ENCODE measurements around the gene CSRP3.
A peak's percentile ranks its signal among the peaks of the same experiment; 100 is the strongest.

The CSRP3 gene

GRCh38 chr11:19225123-19225522 is 23.3 kb upstream of the CSRP3 start:
- no peak for DNase-seq

GRCh38 chr11:19220903-19221724 is 19.3 kb upstream of the CSRP3 start:
- DNase-seq = no peak

GRCh38 chr11:19218786-19219460 is 17.1 kb upstream of the CSRP3 start:
- DNase-seq = no peak

- DNase-seq = no peak
Observed at GRCh38 chr11:19218216-19218615, 16.4 kb upstream of the CSRP3 start.

GRCh38 chr11:19216709-19217374 is 15.1 kb upstream of the CSRP3 start:
- no peak for DNase-seq

GRCh38 chr11:19216021-19216420 is 14.2 kb upstream of the CSRP3 start:
- DNase-seq = no peak

- DNase-seq = no peak
Observed at GRCh38 chr11:19209617-19210370, 8.0 kb upstream of the CSRP3 start.

GRCh38 chr11:19208959-19209546 is 7.3 kb upstream of the CSRP3 start:
- no peak for DNase-seq

GRCh38 chr11:19208181-19208580 is 6.4 kb upstream of the CSRP3 start:
- DNase-seq = no peak

- DNase-seq = no peak
Observed at GRCh38 chr11:19204836-19205235, 3.1 kb upstream of the CSRP3 start.

- no peak for DNase-seq
Observed at GRCh38 chr11:19200410-19201201, 1.2 kb downstream of the CSRP3 start.

- DNase-seq = no peak
Observed at GRCh38 chr11:19199771-19200170, 2.0 kb downstream of the CSRP3 start.

GRCh38 chr11:19199048-19199447 is 2.7 kb downstream of the CSRP3 start:
- no peak for DNase-seq

- DNase-seq = no peak
Observed at GRCh38 chr11:19196432-19196831, 5.4 kb downstream of the CSRP3 start.

- no peak for DNase-seq
Observed at GRCh38 chr11:19194620-19195308, 7.0 kb downstream of the CSRP3 start.

GRCh38 chr11:19193916-19194315 is 7.9 kb downstream of the CSRP3 start:
- no peak for DNase-seq

- DNase-seq = no peak
Observed at GRCh38 chr11:19191530-19192169, 10.1 kb downstream of the CSRP3 start.

- DNase-seq = peak; percentile 40 to 69
Observed at GRCh38 chr11:19187833-19188258, 13.9 kb downstream of the CSRP3 start.

- no peak for DNase-seq
Observed at GRCh38 chr11:19187114-19187832, 14.5 kb downstream of the CSRP3 start.

GRCh38 chr11:19185516-19186052 is 16.2 kb downstream of the CSRP3 start:
- no peak for DNase-seq

Measured in NCI-H1930 (cell line).